Subcutaneous abdominal adipose tissue (tissue), 5 donors: Measurements from ENCODE around the gene BLOC1S2.

ENCODE experiments used
- H3K27ac ChIP-seq: one replicate; pipeline ENCODE4 v1.7.0; 2013; ENCODE audit warnings: low read depth, mild to moderate bottlenecking, inconsistent platforms, low read length, moderate library complexity
- H3K27me3 ChIP-seq, 5 donors: one replicate each; pipeline ENCODE4 v1.7.0; 2013; ENCODE audit warnings: low read length in 5 of 5, inconsistent platforms in 1 of 5; ENCODE audit not compliant: control insufficient read depth in 5 of 5, insufficient read depth in 4 of 5
- H3K36me3 ChIP-seq, 5 donors: one replicate each; pipeline ENCODE4 v1.7.0; 2013; ENCODE audit warnings: low read length in 5 of 5; ENCODE audit not compliant: control insufficient read depth in 5 of 5, insufficient read depth in 5 of 5
- H3K4me1 ChIP-seq, 5 donors: one replicate each; pipeline ENCODE4 v1.7.0; 2013; ENCODE audit warnings: low read length in 5 of 5, mild to moderate bottlenecking in 3 of 5, moderate library complexity in 1 of 5; ENCODE audit not compliant: control insufficient read depth in 5 of 5, insufficient read depth in 5 of 5
- H3K4me3 ChIP-seq, 5 donors: one replicate each; pipeline ENCODE4 v1.7.0; 2013; ENCODE audit warnings: low read length in 5 of 5, low read depth in 1 of 5
- H3K9ac ChIP-seq, 5 donors: one replicate each; pipeline ENCODE4 v1.7.0; 2013; ENCODE audit warnings: low read length in 5 of 5, mild to moderate bottlenecking in 4 of 5, moderate library complexity in 3 of 5
- H3K9me3 ChIP-seq, 5 donors: one replicate each; pipeline ENCODE4 v1.7.0; 2013; ENCODE audit warnings: low read length in 5 of 5; ENCODE audit not compliant: control insufficient read depth in 5 of 5
- donor health status: healthy.
- donor health status: healthy.
- donor health status: healthy.
- donor health status: healthy.
- donor health status: healthy.

The BLOC1S2 gene

GRCh38 chr10:100265821-100266485 is 20.5 kb downstream of the BLOC1S2 start:
- Histone ChIP-seq H3K27me3 (no peaks in the 10 kb centered on the region), H3K4me3 (peak overlapping the region in 2 of 5 donors; percentile 100), H3K36me3 (peaks cover 0 to 6% (median 4%) of the 10 kb centered on the region in 5 donors), H3K27ac (no peak overlapping the region), H3K4me1 (peaks cover 0 to 21% (median 19%) of the 10 kb centered on the region in 5 donors), H3K9me3 (no peaks in the 10 kb centered on the region), H3K9ac (peak overlapping the region in 1 of 5 donors; percentile 30)

GRCh38 chr10:100254191-100254590 is 32.3 kb downstream of the BLOC1S2 start:
- H3K27ac ChIP-seq = no peak overlapping the region
- H3K9ac ChIP-seq = no peak overlapping the region
- no peaks in the 10 kb centered on the region for H3K4me1 ChIP-seq
- H3K36me3 ChIP-seq = peaks cover 41 to 82% (median 53%) of the 10 kb centered on the region in 5 donors
- no peaks in the 10 kb centered on the region for H3K27me3 ChIP-seq
- no peaks in the 10 kb centered on the region for H3K9me3 ChIP-seq
- H3K4me3 ChIP-seq = no peak overlapping the region

GRCh38 chr10:100253041-100253440 is 33.4 kb downstream of the BLOC1S2 start:
- Histone ChIP-seq H3K27me3 (no peaks in the 10 kb centered on the region), H3K9ac (no peak overlapping the region), H3K36me3 (peaks cover 36 to 85% (median 64%) of the 10 kb centered on the region in 5 donors), H3K4me1 (no peaks in the 10 kb centered on the region), H3K4me3 (no peak overlapping the region), H3K27ac (no peak overlapping the region), H3K9me3 (no peaks in the 10 kb centered on the region)

- Histone ChIP-seq H3K36me3 (peaks cover 41 to 86% (median 61%) of the 10 kb centered on the region in 5 donors), H3K4me1 (no peaks in the 10 kb centered on the region), H3K27ac (no peak overlapping the region), H3K9me3 (no peaks in the 10 kb centered on the region), H3K9ac (no peak overlapping the region), H3K27me3 (no peaks in the 10 kb centered on the region), H3K4me3 (no peak overlapping the region)
These were observed 37.7 kb downstream of the BLOC1S2 start for GRCh38 chr10:100248820-100249219.

- Histone ChIP-seq H3K36me3 (peaks cover 48 to 88% (median 63%) of the 10 kb centered on the region in 5 donors), H3K27ac (no peak overlapping the region), H3K4me3 (no peak overlapping the region)
These were observed 40.8 kb downstream of the BLOC1S2 start for GRCh38 chr10:100245484-100246220.

GRCh38 chr10:100239851-100240250 is 46.6 kb downstream of the BLOC1S2 start:
- Histone ChIP-seq H3K9me3 (no peaks in the 10 kb centered on the region), H3K36me3 (peaks cover 41 to 87% (median 64%) of the 10 kb centered on the region in 5 donors), H3K4me1 (no peaks in the 10 kb centered on the region), H3K27me3 (no peaks in the 10 kb centered on the region), H3K9ac (no peak overlapping the region), H3K4me3 (no peak overlapping the region), H3K27ac (no peak overlapping the region)

More at GRCh38 chr10:100245484-100246220, 40.8 kb downstream of the BLOC1S2 start:
- Histone ChIP-seq H3K9me3 (no peaks in the 10 kb centered on the region), H3K9ac (no peak overlapping the region), H3K4me1 (no peaks in the 10 kb centered on the region), H3K27me3 (no peaks in the 10 kb centered on the region)

GRCh38 chr10:100238429-100238828 is 48.1 kb downstream of the BLOC1S2 start:
- Histone ChIP-seq H3K27me3 (no peaks in the 10 kb centered on the region), H3K4me3 (no peak overlapping the region), H3K4me1 (no peaks in the 10 kb centered on the region), H3K36me3 (peaks cover 44 to 88% (median 68%) of the 10 kb centered on the region in 5 donors), H3K27ac (no peak overlapping the region), H3K9ac (no peak overlapping the region), H3K9me3 (no peaks in the 10 kb centered on the region)

- Histone ChIP-seq H3K4me3 (no peak overlapping the region), H3K27me3 (no peaks in the 10 kb centered on the region), H3K9me3 (no peaks in the 10 kb centered on the region), H3K9ac (no peak overlapping the region), H3K36me3 (peaks cover 23 to 52% (median 46%) of the 10 kb centered on the region in 5 donors), H3K4me1 (peaks cover 0 to 19% (median 18%) of the 10 kb centered on the region in 5 donors), H3K27ac (no peak overlapping the region)
These were observed 54.4 kb downstream of the BLOC1S2 start for GRCh38 chr10:100232101-100232500.

GRCh38 chr10:100229819-100230422 is 56.6 kb downstream of the BLOC1S2 start:
- Histone ChIP-seq H3K9ac (peak overlapping the region in 4 of 5 donors; percentile 91 to 97 (median 92)), H3K36me3 (peaks cover 22 to 38% (median 31%) of the 10 kb centered on the region in 5 donors), H3K4me3 (peak overlapping the region; percentile 83 to 99 (median 89)), H3K27me3 (no peaks in the 10 kb centered on the region), H3K27ac (peak overlapping the region; percentile 75), H3K9me3 (no peaks in the 10 kb centered on the region), H3K4me1 (peaks cover 0 to 19% (median 18%) of the 10 kb centered on the region in 5 donors)

- Histone ChIP-seq H3K36me3 (peaks cover 25 to 59% (median 44%) of the 10 kb centered on the region in 5 donors), H3K27ac (no peak overlapping the region), H3K9ac (no peak overlapping the region), H3K9me3 (no peaks in the 10 kb centered on the region), H3K27me3 (no peaks in the 10 kb centered on the region), H3K4me1 (peaks cover 0 to 9% (median 9%) of the 10 kb centered on the region in 5 donors), H3K4me3 (no peak overlapping the region)
These were observed 62.6 kb downstream of the BLOC1S2 start for GRCh38 chr10:100223879-100224278.
